GM21423 (cell line): Measurements from ENCODE around the gene ANKH.
"Not testable (repeated sequence)": the region's sequence is repeated elsewhere in the genome, so short reads cannot be mapped to it uniquely, and the experiment has no call there.

Experiments used
- ATAC-seq: cut with Tn5 transposase; IDR thresholded peaks from one replicate; pipeline ENCODE4 v1.9.1; 2021; ENCODE audit warnings: mild to moderate bottlenecking, moderate library complexity; ENCODE audit not compliant: unreplicated experiment

Gene ANKH

GRCh38 chr5:14871214-14872069, at the start of gene ANKH:
TSS of gene ANKH (minus strand) at chr5:14871778. CDS start at chr5:14871447, 331 bp downstream.
- ATAC-seq = peak; percentile 84

GRCh38 chr5:14920121-14920520, 48.5 kb upstream of the ANKH start:
- ATAC-seq = no peak

GRCh38 chr5:14919106-14919505, 47.5 kb upstream of the ANKH start:
- ATAC-seq = not testable (repeated sequence)

DNA sequence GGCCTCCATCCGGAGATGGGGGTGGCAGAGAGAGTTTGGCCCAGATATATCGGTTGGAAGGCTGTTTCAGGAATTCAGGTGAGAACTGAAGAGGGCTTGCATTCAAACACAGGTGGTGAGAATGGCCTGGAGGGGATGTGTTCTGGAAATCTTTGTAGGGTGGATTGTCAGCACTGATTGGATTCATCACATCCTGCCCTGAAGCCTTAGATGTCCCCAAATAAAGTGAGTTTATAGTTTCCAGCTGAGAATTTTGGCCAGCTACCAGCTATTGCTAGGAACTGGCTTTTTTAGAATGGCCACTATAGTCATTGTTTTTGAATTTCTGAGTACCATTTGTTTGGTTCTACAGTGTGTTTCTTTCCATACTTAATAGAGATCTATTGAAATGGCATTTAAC, 46.1 kb upstream of the ANKH start:
- no peak for ATAC-seq

GRCh38 chr5:14915291-14915952, 43.8 kb upstream of the ANKH start:
- ATAC-seq = no peak

GRCh38 chr5:14914623-14915260, 43.2 kb upstream of the ANKH start:
- no peak for ATAC-seq

- ATAC-seq = no peak
Observed at GRCh38 chr5:14914193-14914592, 42.6 kb upstream of the ANKH start.

DNA sequence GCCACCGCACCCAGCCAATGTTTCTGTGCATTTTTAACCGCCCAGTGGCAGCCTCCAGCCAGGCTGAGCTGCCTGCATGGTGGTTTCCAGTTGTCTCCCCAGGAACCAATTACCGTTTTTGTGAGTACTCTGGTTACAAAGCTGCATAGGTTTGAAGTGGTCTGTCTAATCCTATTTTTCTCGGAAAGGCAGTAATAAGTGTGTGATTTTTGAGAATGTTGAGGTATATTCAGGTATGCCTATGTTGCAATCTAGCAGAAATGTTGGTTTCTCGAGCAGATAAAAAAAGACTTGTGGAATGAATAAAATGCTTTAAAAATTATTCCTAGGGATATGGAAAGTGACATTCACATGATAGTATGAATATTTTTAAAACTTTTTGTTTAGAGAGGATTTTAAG, 41.5 kb upstream of the ANKH start:
- ATAC-seq = no peak

DNA sequence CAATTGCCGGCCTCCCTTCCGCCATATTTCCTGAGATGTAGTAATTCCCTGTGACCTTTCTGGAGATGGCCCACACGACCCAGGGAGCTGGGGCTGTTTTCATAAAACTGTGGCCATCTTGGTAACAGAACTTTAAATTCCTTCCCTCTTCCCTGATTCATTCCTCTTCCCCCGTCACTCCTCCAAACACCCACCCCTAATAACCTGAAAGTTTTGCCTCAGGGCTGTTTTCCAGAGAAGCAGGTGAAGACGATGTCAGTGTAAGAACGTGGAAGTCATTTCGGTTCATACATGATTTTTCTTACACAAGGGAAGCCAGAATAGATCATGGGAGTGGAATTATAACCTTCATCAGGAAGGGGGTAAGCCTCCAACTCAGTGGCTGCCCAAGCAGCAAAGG, 40.6 kb upstream of the ANKH start:
- ATAC-seq = no peak

DNA sequence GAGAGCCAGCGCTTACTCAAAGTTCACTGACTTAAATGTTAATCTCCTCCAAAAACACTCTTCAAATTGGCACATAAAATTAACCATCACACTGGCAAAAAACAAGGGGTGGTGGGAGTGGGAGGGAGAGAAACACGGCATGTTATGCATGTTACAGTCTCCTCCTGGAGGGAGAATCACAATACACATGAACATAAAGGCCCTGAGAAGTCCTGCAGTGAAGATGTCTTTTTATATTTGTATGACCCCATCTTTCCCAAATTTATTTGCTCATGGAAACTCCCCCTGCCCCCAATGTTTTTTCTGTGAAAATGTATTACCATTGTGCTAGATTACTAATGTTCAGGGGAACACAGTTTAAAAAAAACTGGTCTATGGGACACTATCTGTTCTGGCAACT, 37.8 kb upstream of the ANKH start:
- ATAC-seq = no peak

- ATAC-seq = no peak
Observed at GRCh38 chr5:14908172-14908571, 36.6 kb upstream of the ANKH start.

DNA sequence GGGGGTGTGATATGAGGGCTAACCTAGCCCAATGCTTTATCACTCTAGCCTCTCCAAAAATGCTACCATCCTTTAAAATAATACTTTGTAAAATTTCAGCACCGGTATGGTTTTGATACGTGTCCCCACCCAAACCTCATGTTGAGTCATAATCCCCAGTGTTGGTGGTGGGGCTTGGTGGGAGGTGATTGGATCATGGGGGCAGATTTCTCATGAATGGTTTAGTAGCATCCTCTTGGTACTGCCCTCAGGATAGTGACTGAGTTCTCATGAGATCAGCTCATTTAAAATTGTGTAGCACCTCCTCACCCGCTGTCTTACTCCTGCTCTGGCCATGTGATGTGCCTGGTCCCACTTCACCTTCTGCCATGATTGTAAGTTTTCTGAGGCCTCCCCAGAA, 35.0 kb upstream of the ANKH start:
- no peak for ATAC-seq

GRCh38 chr5:14902826-14903560, 31.4 kb upstream of the ANKH start:
- no peak for ATAC-seq

- no peak for ATAC-seq
Observed at GRCh38 chr5:14901462-14902051, 30.0 kb upstream of the ANKH start.

- ATAC-seq = no peak
Observed at GRCh38 chr5:14900693-14901461, 29.3 kb upstream of the ANKH start.

DNA sequence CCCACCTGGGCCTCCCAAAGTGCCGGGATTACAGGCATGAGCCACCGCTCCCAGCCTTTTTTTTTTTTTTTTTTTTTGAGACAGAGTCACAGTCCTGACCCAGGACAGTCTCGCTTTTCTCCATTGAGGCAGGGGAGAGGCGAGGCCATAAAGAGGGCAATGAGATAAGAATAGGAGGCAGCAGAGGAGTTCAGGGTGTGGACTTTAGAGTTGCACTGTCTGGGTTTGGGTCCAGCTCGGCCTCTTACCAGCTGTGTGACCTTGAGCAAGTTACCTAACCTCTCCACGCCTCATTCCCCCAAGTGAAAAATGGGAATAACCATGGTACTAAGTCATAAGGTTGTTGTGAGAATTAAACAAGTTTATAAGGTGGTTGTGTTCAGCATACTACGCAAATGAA, 24.6 kb upstream of the ANKH start:
- no peak for ATAC-seq

DNA sequence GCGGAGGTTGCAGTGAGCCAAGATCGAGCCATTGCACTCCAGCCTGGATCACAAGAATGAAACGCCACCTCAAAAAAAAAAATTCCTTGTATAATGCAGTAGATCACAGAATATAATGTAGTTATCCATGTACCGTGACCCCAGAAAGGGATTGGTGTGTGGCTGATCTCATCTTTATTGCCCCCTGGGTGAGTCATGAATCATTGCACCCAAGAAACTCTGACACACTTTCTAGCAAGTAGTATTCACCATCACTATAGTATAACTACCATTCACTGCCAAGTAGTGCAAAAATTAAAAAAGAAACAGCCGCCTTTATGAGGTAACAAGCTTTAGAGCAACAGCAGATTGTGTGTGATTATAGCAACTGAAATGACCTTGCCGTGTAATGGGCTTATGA, 23.7 kb upstream of the ANKH start:
- no peak for ATAC-seq

DNA sequence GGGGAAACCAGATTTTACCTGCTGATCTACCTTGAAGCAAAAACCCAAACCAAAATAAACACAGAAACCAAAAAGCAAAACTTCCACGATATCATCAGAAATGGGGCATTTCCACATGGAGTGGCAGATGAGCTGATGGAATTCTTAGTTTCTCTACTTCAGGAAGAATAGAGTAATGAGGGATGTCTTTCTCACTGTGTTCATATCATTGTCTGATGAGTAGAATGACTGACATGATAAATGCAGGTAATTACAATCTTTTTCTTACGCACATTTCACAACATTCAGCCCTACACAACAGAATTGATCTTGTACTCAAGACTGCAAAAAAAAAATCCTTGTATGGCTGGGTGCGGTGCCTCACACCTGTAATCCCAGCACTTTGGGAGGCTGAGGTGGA, 23.2 kb upstream of the ANKH start:
- ATAC-seq = no peak

- ATAC-seq = no peak
Observed at GRCh38 chr5:14893381-14893780, 21.8 kb upstream of the ANKH start.

DNA sequence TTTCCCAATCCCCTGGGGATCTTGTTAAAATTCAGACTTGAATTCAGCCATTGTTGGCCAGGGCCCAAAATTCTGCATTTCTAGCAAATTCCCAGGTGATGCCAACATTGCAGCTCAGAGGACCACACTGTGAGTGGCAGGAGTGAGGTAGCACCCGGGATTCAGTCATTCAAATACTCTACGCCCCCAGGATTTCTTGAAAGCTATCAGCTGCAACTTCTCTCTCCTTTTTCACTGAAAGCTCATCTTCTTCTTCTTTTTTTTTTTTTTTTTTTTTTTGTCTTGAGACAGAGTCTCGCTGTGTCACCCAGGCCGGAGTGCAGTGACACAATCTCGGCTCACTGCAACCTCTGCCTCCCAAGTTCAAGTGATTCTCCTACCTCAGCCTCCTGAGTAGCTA, 19.3 kb upstream of the ANKH start:
- ATAC-seq = no peak
